ENCODE data around the gene SCAMP4.
"Not testable (repeated sequence)": the region's sequence is repeated elsewhere in the genome, so short reads cannot be mapped to it uniquely, and the experiment has no call there.

SCAMP4 gene

GRCh38 chr19:1866693-1867348 is 38.4 kb upstream of the SCAMP4 start:
- in situ Hi-C loops (cut with MboI; ENCODE audit: low sequenced_read_pairs), result no loop called here

DNA sequence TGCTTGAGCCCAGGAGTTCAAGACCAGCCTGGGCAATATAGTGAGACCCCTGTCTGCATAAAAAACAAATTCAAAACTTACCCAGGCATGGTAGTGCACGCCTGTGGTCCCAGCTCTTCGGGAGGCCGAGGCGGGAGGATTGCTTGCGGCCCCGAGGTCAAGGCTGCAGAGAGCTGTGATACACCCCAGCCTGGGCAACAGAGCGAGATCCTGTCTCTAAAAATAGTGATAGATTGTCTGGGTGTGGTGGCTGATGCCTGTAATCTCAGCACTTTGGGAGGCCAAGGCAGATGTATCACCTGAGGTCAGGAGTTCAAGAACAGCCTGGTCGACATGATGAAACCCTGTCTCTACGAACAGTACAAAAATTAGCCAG is 37.9 kb upstream of the SCAMP4 start:
- in situ Hi-C loops (cut with MboI; ENCODE audit: low sequenced_read_pairs), result no loop called here

- in situ Hi-C loops (cut with MboI; ENCODE audit: low sequenced_read_pairs), result no loop called here
Measured at GRCh38 chr19:1868971-1869370, 36.2 kb upstream of the SCAMP4 start.

DNA sequence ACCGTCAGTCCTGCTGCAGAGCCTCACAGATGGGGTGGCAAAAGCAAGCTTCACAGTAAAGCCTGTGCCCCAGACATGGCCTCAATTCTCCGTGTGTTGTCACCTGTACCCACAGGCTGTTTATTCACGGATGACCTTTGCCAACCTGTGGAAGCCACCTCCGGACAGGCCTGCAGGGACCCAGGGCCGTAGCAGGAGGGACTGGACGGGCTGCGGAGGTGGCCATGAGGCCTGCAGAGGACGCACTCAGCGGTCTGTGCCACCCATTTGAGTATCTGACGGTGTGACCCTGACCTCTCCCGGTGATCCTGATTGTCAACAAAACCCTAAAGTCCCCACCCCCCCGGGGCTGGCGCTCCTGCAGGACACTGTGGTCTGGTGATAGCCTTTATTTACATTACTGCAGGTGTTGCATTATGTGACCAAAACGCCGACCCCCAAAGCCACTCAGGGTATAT is 34.0 kb upstream of the SCAMP4 start:
- in situ Hi-C loops (cut with MboI; ENCODE audit: low sequenced_read_pairs), result no loop called here

GRCh38 chr19:1871630-1872029 is 33.6 kb upstream of the SCAMP4 start:
- in situ Hi-C loops (cut with MboI; ENCODE audit: low sequenced_read_pairs), result no loop called here

- in situ Hi-C loops (cut with MboI; ENCODE audit: low sequenced_read_pairs), result no loop called here
Measured at GRCh38 chr19:1872807-1873523, 32.2 kb upstream of the SCAMP4 start.

GRCh38 chr19:1873524-1874473 is 31.4 kb upstream of the SCAMP4 start:
- in situ Hi-C loops (cut with MboI; ENCODE audit: low sequenced_read_pairs), result no loop called here

DNA sequence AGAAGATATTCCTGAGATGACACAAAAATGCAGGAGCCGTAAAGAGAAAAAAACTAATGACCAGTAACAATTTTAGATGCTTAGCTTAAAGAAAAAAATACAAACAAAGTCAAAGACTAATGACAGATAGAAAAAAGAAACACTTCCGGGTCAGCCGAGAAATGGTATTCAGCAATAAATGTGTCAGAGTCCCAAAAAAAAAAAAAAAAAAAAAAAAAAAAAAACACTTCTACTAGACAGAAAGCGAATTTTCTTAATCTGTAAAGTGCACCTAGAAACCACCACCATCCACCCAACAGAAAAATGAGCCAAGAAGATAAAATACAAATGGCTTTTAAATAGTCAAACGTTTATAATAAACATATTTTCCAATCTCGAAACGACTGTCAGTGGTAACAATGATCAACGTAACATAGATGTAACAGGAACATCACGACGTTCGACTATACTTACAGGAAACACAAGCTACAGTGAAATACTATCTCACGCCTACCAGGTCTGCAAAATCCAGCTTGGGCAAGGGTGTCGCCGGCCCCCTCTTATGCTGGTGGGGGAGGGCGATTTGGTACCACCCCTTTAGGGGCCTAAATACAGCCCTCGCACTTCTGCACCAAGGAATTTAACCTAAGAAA is 30.5 kb upstream of the SCAMP4 start:
- in situ Hi-C loops (cut with MboI; ENCODE audit: low sequenced_read_pairs), result no loop called here

- in situ Hi-C loops (cut with MboI; ENCODE audit: low sequenced_read_pairs), result not testable (repeated sequence)
Measured at GRCh38 chr19:1875265-1875645, 29.9 kb upstream of the SCAMP4 start.

DNA sequence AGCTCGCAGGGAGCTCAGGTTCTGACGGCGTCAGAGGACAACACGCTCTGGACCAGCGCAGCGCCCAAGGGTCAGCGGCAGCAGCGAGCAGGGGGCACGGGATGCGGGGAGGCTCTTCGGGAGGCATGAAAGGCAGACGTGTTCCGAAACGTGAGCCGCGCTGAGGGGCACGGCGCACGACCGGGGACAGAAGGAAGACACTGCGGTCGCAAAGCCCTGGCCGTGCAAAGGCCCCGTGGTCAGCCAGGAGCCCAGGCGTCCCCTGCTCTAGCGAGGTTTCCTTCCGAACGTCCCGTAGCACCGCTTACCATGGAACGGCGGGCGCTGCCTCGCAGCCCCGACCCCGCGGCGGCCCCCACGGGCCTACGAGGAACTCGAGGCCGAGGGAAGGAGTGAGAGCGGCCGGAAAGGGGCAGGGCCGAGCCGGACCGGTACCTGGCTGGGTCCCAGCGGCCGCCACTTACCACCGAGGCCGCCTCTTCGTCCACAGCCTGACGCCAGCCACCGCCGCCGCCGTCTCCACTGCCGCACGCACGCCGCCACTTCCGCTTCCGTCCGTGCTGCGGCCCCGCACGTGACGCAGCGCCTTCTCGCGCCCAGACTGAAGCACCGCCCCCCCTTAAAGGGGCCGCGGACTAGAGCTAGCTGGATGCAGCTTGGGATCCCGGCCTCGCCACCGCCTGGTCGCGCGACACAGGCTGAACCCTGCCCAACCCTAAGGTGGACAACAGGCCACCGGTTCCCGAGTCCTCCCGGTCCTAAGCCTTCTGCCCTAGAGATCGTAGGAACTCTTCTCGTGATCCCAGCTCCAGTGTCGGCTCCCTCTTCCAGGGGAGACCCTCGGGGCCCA is 29.3 kb upstream of the SCAMP4 start:
- in situ Hi-C loops (cut with MboI; ENCODE audit: low sequenced_read_pairs), result no loop called here

GRCh38 chr19:1876496-1877279 is 28.5 kb upstream of the SCAMP4 start:
- in situ Hi-C loops (cut with MboI; ENCODE audit: low sequenced_read_pairs), result not testable (repeated sequence)

- in situ Hi-C loops (cut with MboI; ENCODE audit: low sequenced_read_pairs), result not testable (repeated sequence)
Measured at GRCh38 chr19:1877280-1877660, 27.9 kb upstream of the SCAMP4 start.

GRCh38 chr19:1878583-1878982 is 26.6 kb upstream of the SCAMP4 start:
- in situ Hi-C loops (cut with MboI; ENCODE audit: low sequenced_read_pairs), result not testable (repeated sequence)

DNA sequence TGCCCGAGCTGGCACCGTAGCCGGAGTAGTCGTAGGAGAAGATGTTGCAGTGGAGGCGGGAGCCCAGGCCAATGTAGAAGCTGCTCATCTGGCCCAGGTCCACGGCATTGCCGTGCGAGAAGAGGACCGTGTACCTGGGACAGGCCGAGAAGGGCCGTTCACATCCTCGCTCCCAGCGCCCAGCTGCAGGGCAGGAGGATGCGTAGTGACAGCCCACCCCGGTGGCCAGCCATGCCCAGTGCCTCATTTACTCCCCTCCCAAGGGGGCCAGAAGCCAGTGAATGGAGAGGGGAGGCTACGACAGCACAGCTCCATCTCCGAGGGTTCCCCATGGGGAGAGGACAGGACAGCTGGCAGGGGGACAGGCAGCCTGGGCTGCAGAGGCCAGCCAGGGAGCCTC is 25.2 kb upstream of the SCAMP4 start:
- in situ Hi-C loops (cut with MboI; ENCODE audit: low sequenced_read_pairs), result not testable (repeated sequence)

- in situ Hi-C loops (cut with MboI; ENCODE audit: low sequenced_read_pairs), result no loop called here
Measured at GRCh38 chr19:1880611-1881392, 24.4 kb upstream of the SCAMP4 start.

DNA sequence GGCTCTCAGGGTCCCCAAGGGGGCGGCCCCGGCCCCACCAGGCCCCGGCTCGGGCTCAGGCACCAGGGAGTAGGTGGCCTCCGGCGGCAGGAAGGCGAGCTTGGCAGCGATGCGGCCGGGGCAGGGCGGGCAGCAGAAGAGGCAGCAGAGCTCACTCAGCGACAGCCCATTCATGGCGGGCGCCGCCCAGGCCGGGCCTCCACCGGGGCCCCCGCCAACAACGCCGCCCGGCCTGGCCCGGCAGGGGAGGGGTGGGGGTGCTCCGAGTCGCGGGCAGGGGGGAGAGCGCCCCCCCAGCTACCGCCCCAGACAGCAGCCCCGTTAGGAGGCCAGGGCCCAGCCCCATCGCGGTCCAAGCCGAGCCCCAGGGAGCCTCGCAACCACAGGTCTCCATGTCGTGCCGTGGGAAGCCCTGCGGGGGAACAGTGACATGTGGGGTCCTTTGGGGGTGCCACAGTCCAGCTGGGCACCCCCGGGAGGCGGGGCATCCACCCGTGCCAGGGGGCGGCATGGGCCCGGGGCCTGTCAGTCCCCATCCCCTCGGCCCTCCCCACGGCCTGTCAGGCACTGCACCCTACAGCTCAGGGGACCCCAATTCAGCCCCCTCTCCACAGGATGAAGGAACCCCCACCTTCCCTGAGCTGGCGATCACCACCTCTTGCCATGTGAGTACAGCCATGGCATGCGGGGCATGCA is 23.7 kb upstream of the SCAMP4 start:
- in situ Hi-C loops (cut with MboI; ENCODE audit: low sequenced_read_pairs), result not testable (repeated sequence)

DNA sequence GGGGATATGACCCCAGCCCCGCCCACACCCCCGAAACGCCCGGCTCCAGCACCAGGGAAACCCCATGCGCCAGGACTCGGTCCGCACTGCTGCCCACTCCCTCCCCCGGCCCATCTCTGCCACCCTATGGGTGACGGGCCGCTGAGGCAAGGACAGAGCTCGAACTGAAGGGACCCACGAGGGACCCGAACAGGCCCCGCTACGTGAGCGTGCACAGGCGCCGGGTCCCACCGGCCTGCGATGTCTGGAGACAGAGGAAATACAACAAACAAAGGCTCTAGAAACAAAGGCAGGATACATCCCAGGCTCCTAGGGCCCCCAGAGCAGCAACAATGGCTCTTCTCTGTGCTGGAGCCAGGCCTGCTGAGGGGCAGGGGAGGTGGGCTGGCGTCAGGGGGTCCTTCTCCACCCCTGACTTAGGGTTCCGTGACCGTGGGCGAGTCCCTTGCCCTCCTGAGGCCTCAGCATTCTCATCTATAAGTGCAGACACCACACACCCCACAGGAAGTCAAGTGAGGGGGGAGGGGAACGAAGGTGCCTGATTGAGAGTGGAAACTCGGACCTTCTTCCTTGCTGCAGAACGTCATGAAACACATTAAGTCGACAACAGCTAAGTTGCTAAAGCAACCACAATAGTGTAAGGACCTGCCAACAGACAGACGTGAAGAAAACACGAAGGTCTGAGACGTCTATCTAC is 23.0 kb upstream of the SCAMP4 start:
- in situ Hi-C loops (cut with MboI; ENCODE audit: low sequenced_read_pairs), result no loop called here
